GM18499 (cell line): ENCODE data around the gene UXT.

Experiments used
- ATAC-seq: cut with Tn5 transposase; IDR thresholded peaks from one replicate; pipeline ENCODE4 v1.9.1; 2021; ENCODE audit warnings: moderate number of reproducible peaks; ENCODE audit not compliant: insufficient read depth, unreplicated experiment

The UXT gene

GRCh38 chrX:47650164-47651042, 8.6 kb downstream of the UXT start, which contains the start of gene ELK1:
Gene ELK1 (minus strand): TSS chrX:47650563. CDS start chrX:47641441, 9,122 bp downstream.
- peak; percentile 47 for ATAC-seq

DNA sequence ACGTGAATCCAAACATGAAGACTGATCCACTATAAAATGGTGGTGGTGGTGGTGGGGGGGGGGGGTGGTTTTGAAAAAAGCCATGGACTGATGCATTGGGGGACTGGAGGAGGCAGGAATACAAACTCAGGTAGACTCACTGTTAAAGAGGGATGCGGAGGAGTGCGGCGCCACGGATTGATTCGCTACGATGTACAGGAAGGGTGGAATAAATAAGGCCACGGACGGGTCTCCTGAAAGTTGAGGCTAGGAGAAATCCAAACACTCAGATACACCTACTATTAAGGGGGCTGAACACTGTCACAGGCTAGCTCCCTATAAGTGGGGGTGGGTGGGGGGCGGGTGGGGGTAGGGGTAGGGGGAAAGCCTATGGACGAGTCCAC, 9.2 kb downstream of the UXT start:
- no peak for ATAC-seq

DNA sequence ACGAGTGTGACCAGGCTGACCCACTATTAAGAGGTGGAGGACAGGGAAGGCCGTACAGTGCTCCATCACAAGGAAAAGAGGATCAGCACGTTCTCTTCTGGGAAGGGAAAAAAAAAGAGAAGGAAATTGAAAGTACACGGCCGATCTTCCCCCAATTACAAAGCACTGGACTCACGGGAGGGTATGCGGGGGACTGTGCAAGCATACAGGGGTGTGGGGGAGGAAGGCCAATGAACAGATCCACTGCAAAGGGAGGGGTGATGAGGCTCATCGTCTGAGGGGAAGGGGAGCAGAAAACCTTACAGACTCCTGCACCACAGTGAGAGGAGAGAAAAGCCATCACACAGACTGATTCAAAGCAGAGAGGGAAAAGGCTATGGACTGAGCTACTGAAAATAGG, 9.7 kb downstream of the UXT start:
- no peak for ATAC-seq

DNA sequence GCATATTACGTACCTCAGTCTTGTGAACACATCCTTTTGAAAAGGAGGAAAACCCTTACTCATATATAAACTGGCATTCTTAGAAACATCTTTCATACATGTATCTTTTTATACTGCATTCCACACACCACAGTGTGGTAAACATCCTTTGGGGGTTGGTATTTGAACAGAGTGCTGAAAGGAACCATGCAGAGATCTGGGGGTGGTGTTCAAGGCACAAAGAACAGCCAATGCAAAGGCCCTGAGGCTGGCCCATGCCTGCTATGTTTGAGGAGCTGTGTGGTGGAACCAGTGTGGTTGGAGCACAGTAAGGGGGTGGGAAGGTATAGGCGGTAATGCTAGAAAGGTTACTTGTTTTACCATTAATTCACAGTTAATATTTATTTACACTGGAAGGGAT, 10.6 kb downstream of the UXT start:
- ATAC-seq = no peak

- no peak for ATAC-seq
Observed at GRCh38 chrX:47646636-47647035, 12.3 kb downstream of the UXT start.

GRCh38 chrX:47645530-47645929, 13.4 kb downstream of the UXT start:
- no peak for ATAC-seq

DNA sequence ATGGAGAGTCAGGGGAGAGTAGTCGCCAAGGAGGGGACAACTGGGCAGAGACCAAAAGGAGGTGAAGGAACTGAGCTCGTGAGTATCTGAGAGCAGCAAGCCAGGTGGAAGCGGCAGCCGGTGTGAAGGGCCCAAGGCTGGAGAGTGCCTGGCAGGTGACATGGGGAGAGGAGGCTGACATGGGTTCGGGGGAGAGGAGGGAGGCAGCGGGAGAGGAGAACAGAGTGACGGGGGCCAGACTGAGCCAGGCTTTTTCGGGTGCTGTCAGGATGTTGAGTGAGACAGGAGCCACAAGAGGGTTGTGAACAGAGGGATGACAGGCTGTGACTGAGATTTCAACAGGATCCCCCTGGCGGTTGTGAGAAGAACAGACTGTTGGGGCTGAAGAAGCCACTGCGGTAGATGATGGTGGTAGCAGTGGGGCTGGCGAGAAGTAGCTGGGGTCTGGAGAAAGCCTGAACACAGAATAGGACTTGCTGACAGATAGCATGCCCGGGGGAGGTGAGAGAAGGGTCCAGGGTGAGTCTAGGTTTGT, 14.4 kb downstream of the UXT start:
- ATAC-seq = no peak

DNA sequence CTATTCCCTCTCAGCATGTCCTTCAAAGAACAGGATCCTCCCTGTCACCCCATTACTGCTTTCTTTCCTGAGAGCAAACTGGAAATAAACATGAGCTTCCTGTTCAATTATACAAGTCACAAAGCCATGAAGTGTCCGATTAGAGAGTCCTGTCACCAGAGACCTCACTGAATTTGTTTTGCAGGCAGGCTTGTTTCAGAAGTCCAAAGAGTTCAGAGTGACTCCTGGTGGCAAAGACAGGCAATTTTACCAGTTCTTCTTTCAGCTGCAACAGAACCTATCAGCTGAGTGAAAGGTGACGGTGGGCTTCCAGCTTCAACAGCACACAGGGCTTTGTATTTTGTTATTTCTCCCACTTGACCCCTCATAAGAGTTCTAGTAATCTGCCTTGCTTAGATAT, 15.1 kb downstream of the UXT start:
- no peak for ATAC-seq

- no peak for ATAC-seq
Observed at GRCh38 chrX:47638816-47639215, 20.2 kb downstream of the UXT start.

DNA sequence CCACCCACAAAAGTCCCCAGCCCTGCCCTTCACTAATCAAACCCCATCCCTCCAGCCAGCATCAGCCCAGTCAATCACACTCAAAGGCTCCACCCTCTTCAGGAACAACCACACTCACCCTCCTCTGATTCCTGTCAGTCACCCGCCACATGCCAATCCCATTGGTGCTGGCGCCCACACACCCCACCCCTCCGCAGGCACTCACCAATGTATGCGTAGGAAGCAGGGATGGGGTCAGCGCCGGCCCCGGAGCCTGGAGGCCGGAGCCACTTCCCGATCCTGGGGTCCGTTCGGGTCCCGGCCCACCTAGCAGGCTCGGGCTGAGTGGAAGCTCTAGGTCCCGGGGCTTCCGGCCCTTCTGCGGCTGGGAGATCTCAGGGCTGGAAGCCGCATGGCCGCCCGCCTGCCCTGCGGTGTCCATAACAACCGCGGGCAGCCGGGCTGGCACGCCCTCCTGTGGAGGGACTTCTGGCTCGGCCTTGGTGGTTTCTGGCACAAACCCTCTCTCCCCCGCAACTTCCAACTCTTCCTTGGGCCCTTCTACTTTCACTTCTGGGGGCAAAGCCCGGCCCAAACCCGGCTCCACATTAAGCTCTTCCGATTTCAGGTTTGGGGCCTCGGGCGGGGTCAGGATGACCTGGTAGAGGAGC, 21.3 kb downstream of the UXT start:
- no peak for ATAC-seq

DNA sequence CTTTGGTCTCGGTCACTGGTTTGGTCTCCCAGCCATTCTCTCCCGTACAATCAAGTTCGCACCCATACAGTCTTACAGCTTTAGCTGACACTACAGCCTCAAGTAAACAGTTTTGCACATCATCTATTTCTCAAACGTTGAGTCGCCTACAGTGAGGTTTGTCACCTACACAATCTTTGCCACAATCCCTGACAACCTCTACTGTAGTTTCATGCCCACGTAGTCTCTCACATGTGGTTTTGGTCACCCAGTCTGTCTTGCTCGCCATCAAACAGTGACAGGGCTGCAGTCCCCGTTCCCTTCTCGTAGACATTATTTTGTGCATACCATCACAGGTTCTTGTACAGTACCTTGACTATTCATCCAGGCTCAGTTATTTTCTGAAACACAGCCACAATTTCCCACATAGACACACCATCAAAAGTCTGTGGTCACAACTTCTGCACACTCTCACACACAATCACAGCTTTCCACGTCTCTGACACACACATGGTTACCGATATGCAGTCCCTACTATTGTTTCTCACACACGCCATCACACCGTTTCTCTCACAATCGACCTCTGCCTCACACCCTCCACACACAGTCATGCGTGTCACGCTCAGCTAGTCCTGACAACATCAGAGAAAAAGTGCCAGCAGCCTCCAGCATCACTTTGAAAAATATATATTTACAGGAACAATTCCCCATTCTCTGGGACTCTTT, 24.0 kb downstream of the UXT start:
- ATAC-seq = no peak

GRCh38 chrX:47633689-47634590, 25.0 kb downstream of the UXT start:
- no peak for ATAC-seq

- no peak for ATAC-seq
Observed at GRCh38 chrX:47632666-47633065, 26.3 kb downstream of the UXT start.

DNA sequence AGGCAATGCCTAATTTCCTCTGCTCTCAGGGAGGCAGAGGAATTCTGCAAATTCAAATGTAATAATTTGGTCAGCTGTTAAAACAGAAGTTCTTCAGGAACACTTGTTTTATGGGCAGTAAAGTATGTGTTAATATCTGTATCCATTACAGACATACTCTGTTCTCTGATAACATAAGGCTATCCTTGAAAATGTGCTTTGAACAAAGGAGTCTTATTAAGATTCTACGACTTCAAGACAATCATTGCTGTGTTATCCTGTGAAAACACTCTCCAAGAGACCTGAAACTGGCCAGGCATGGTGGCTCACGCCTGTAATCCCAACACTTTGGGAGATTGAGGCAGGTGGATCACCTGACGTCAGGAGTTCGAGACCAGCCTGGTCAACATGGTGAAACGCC, 27.3 kb downstream of the UXT start:
- ATAC-seq = no peak

- no peak for ATAC-seq
Observed at GRCh38 chrX:47629419-47630200, 29.4 kb downstream of the UXT start, which contains the start of gene CFP. Gene CFP (minus strand): TSS chrX:47629930. CDS start chrX:47629844, 86 bp downstream.

- ATAC-seq = no peak
Observed at GRCh38 chrX:47628982-47629381, 30.0 kb downstream of the UXT start.

DNA sequence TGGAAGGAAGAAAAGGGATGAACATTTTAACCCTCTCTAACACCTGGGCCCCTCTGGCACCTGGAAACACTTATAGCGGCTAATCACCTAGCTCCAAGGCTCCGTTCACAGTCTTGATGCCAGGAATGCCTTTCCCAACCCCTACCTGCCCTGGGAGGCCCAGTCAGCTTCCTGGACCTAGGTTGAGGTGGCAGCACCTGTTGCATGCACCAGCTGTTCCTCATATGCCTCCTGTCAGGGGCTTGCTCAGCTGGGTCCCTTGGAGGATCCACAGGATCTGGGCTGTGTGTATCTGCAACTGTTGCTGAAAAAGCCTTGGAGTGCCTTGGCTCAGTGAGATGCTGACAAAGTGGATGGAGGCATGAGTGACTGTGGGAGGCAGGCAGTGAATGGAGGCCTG, 33.6 kb downstream of the UXT start:
- no peak for ATAC-seq

- no peak for ATAC-seq
Observed at GRCh38 chrX:47623540-47624027, 35.4 kb downstream of the UXT start.

GRCh38 chrX:47621851-47622250, 37.1 kb downstream of the UXT start:
- no peak for ATAC-seq
